NT2/D1 (cell line): Measurements from ENCODE around the gene STAM.

Experiments used
- SUZ12 ChIP-seq: IDR thresholded peaks from 2 replicates; pipeline ENCODE4 v1.6.1; 2011; ENCODE audit not compliant: insufficient read length, insufficient read depth; ENCODE audit errors: extremely low read depth
- YY1 ChIP-seq: IDR thresholded peaks from 2 replicates; pipeline ENCODE4 v1.6.1; 2011; ENCODE audit not compliant: insufficient read length, insufficient read depth
- ZNF274 ChIP-seq: IDR thresholded peaks from 2 replicates; pipeline ENCODE4 v1.6.1; 2011; ENCODE audit warnings: mild to moderate bottlenecking, low read depth, low read length

- TF ChIP-seq YY1, result no peak
- TF ChIP-seq ZNF274, result no peak
- TF ChIP-seq SUZ12, result no peak
Measured at GRCh38 chr10:17713758-17714157, 69.8 kb downstream of the STAM start.
